ENCODE results near the gene IQGAP1.
"Not testable (repeated sequence)": the region's sequence is repeated elsewhere in the genome, so short reads cannot be mapped to it uniquely, and the experiment has no call there.

The IQGAP1 gene

GRCh38 chr15:90411176-90411575 lies 23.1 kb downstream of the IQGAP1 start:
- DNase-seq (ENCODE audit: low spot score), result no peak

- DNase-seq (ENCODE audit: low spot score), result no peak
Observed at GRCh38 chr15:90412356-90413194, 24.5 kb downstream of the IQGAP1 start.

GRCh38 chr15:90413411-90414379 lies 25.7 kb downstream of the IQGAP1 start:
- DNase-seq (ENCODE audit: low spot score), result no peak

- no peak for DNase-seq (ENCODE audit: low spot score)
Observed at GRCh38 chr15:90414408-90415028, 26.5 kb downstream of the IQGAP1 start.

GRCh38 chr15:90416052-90416451 lies 28.0 kb downstream of the IQGAP1 start:
- DNase-seq (ENCODE audit: low spot score), result not testable (repeated sequence)

GRCh38 chr15:90418627-90419026 lies 30.6 kb downstream of the IQGAP1 start:
- DNase-seq (ENCODE audit: low spot score), result no peak

GRCh38 chr15:90419206-90419605 lies 31.2 kb downstream of the IQGAP1 start:
- DNase-seq (ENCODE audit: low spot score), result peak; percentile 52

- DNase-seq (ENCODE audit: low spot score), result peak; percentile 91
Observed at GRCh38 chr15:90419738-90420406, 31.8 kb downstream of the IQGAP1 start.

GRCh38 chr15:90420451-90420850 lies 32.4 kb downstream of the IQGAP1 start:
- DNase-seq (ENCODE audit: low spot score), result no peak

GRCh38 chr15:90421527-90421926 lies 33.5 kb downstream of the IQGAP1 start:
- no peak for DNase-seq (ENCODE audit: low spot score)

GRCh38 chr15:90422043-90422442 lies 34.0 kb downstream of the IQGAP1 start:
- no peak for DNase-seq (ENCODE audit: low spot score)

- no peak for DNase-seq (ENCODE audit: low spot score)
Observed at GRCh38 chr15:90422936-90423335, 34.9 kb downstream of the IQGAP1 start.

- DNase-seq (ENCODE audit: low spot score), result no peak
Observed at GRCh38 chr15:90423801-90424319, 35.8 kb downstream of the IQGAP1 start.

- no peak for DNase-seq (ENCODE audit: low spot score)
Observed at GRCh38 chr15:90425726-90426346, 37.8 kb downstream of the IQGAP1 start.

- DNase-seq (ENCODE audit: low spot score), result no peak
Observed at GRCh38 chr15:90427185-90427584, 39.1 kb downstream of the IQGAP1 start.

GRCh38 chr15:90432253-90432652 lies 44.2 kb downstream of the IQGAP1 start:
- DNase-seq (ENCODE audit: low spot score), result no peak

- DNase-seq (ENCODE audit: low spot score), result no peak
Observed at GRCh38 chr15:90435652-90436337, 47.8 kb downstream of the IQGAP1 start.

- no peak for DNase-seq (ENCODE audit: low spot score)
Observed at GRCh38 chr15:90436952-90437351, 48.9 kb downstream of the IQGAP1 start.

- no peak for DNase-seq (ENCODE audit: low spot score)
Observed at GRCh38 chr15:90437516-90437915, 49.5 kb downstream of the IQGAP1 start.

GRCh38 chr15:90439946-90440345 lies 51.9 kb downstream of the IQGAP1 start:
- DNase-seq (ENCODE audit: low spot score), result no peak

Measured in activated CD4-positive, alpha-beta T cell treated with anti-CD3 and anti-CD28 coated beads, Interleukin-2, Interleukin-4, amounts not matched to agents 100 ng/mL and 50 ng/mL, durations not matched to agents 16 hours and 8 hours (primary cell).